GM10266 (cell line): ENCODE data around the gene SNAPC5.
"Not testable (repeated sequence)": the region's sequence is repeated elsewhere in the genome, so short reads cannot be mapped to it uniquely, and the experiment has no call there.

Experiments used
- DNase-seq: peaks from one replicate; pipeline ENCODE4 v3.0.0; 2012; ENCODE audit errors: extremely low spot score
- TF ChIP-seq, protein P1 (sequence below): IDR thresholded peaks from 2 replicates; pipeline ENCODE4 v1.5.1; 2012; ENCODE audit warnings: mild to moderate bottlenecking, low read depth; ENCODE audit not compliant: control insufficient read depth, insufficient read depth; ENCODE audit errors: missing control alignments

The SNAPC5 gene

GRCh38 chr15:66461917-66462316 lies 35.6 kb downstream of the SNAPC5 start:
- no peak for DNase-seq
- TF ChIP-seq, protein P1, sequence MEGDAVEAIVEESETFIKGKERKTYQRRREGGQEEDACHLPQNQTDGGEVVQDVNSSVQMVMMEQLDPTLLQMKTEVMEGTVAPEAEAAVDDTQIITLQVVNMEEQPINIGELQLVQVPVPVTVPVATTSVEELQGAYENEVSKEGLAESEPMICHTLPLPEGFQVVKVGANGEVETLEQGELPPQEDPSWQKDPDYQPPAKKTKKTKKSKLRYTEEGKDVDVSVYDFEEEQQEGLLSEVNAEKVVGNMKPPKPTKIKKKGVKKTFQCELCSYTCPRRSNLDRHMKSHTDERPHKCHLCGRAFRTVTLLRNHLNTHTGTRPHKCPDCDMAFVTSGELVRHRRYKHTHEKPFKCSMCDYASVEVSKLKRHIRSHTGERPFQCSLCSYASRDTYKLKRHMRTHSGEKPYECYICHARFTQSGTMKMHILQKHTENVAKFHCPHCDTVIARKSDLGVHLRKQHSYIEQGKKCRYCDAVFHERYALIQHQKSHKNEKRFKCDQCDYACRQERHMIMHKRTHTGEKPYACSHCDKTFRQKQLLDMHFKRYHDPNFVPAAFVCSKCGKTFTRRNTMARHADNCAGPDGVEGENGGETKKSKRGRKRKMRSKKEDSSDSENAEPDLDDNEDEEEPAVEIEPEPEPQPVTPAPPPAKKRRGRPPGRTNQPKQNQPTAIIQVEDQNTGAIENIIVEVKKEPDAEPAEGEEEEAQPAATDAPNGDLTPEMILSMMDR, result no peak

GRCh38 chr15:66461294-66461693 lies 36.3 kb downstream of the SNAPC5 start:
- not testable (repeated sequence) for DNase-seq

- no peak for DNase-seq
Measured at GRCh38 chr15:66459818-66460615, 37.5 kb downstream of the SNAPC5 start.

GRCh38 chr15:66456211-66456610 lies 41.4 kb downstream of the SNAPC5 start:
- TF ChIP-seq, protein P1, result no peak

More at GRCh38 chr15:66459818-66460615, 37.5 kb downstream of the SNAPC5 start:
- TF ChIP-seq, protein P1, result no peak

DNA sequence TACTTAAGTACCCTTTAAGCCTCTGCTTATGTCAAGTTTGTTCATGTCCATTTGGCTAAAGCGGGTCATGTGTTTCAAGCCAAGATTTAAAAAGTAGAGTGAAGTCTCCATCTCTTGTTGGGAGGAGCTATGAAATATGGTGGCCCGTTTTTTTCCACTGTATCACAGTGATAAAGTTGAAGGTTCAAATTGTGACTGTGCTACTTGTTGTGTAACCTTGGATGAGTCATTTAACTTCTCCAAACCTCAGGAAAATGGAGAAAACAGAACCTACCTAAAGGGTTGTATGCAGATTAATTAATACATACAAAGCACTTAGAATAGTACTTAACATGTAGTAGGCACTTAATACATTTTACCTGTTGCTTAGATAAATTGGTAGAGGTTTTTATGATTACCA lies 43.4 kb downstream of the SNAPC5 start:
- TF ChIP-seq, protein P1, result no peak
- DNase-seq, result no peak

More at GRCh38 chr15:66456211-66456610, 41.4 kb downstream of the SNAPC5 start:
- no peak for DNase-seq

DNA sequence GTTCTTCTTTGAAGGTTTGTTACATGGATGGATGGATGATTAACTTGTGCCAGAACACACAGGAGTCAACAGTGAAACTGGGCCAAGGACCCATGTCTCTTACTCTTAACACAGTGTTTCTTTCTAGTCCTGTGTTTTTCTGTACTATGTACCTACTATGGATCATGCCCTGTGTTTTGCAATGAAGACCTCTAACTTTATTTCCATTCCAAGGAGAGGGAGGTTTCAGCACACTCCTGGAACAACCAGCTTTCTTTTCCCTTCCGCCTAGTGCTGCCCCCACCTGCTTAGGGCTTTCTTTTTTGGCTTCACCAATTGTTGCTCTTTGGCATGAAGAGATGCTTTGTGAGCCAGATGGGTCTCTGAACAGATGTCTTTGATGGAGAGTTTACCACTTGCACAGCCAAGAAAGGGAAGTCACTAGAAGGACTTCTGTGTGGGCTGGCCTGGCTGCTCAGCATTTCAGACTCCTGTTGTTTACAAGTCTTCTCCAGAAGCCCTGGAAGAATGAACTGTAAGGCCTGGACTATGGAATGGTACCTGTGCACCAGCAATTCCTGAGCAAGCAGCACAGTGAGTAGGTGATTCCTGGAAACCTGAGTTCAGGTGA lies 44.5 kb downstream of the SNAPC5 start:
- DNase-seq, result no peak
- TF ChIP-seq, protein P1, result no peak

- TF ChIP-seq, protein P1, result no peak
- no peak for DNase-seq
Measured at GRCh38 chr15:66452420-66452819, 45.1 kb downstream of the SNAPC5 start.
